WERI-Rb-1 (cell line): ENCODE results near the gene ADAMTSL2.

Source experiments
- DNase-seq: peaks from one replicate; pipeline ENCODE4 v3.0.0-alpha.2; 2020
- H3K27ac ChIP-seq: fragments of 250-450 bp; sonication (Bioruptor Pico); 2 replicates; pipeline ENCODE4 v1.5.1; 2020; ENCODE audit warnings: mild to moderate bottlenecking, moderate library complexity
- H3K27me3 ChIP-seq: fragments of 250-450 bp; sonication (Bioruptor Pico); 2 replicates; pipeline ENCODE4 v1.5.1; 2021; ENCODE audit warnings: mild to moderate bottlenecking, low read depth, moderate library complexity; ENCODE audit not compliant: insufficient read depth, severe bottlenecking
- H3K36me3 ChIP-seq: fragments of 250-450 bp; sonication (Bioruptor Pico); 2 replicates; pipeline ENCODE4 v1.5.1; 2020; ENCODE audit warnings: mild to moderate bottlenecking, moderate library complexity
- H3K4me3 ChIP-seq: 2 replicates; pipeline ENCODE4 v1.5.1; 2011; ENCODE audit warnings: low read depth, mild to moderate bottlenecking, control low read depth, low read length
- H3K9me3 ChIP-seq: fragments of 250-450 bp; sonication (Bioruptor Pico); 2 replicates; pipeline ENCODE4 v1.5.1; 2021; ENCODE audit warnings: mild to moderate bottlenecking, moderate library complexity; ENCODE audit not compliant: severe bottlenecking
- TF ChIP-seq, protein P1 (sequence below): IDR thresholded peaks from 2 replicates; pipeline ENCODE4 v1.5.1; 2011; ENCODE audit warnings: low read depth, mild to moderate bottlenecking, control low read depth, inconsistent platforms, low read length

Gene ADAMTSL2

DNA sequence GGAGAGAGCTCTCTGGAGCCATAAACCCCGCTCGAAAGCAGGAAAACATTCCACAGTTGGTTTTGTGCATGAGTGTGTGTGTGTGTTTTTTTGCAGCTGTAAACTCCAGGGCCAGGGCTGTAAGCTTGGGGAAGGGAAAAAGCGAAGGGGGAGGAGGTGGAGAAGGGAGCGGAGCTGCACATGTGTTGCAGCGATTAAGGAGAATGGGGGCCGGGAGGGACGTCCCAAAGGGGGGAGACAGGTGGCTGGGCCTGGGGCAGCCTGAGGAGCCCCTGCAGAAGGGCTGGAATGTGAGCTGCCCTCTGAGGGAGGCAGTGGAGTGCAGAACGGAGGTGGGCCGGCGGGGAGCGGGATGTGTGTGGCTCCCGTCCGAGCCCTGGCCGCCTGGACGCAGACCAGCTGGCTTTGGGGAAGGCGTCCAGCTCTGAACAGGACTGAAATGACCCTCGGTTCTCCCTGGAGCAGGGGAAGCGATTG, 7.0 kb upstream of the ADAMTSL2 start:
- Histone ChIP-seq H3K36me3 (no peaks in the 10 kb centered on the region), H3K4me3 (peak overlapping the region; percentile 11; the same call in 1 of the 2 replicates), H3K9me3 (no peaks in the 10 kb centered on the region), H3K27ac (peak overlapping the region; percentile 89), H3K27me3 (no peaks in the 10 kb centered on the region)
- TF ChIP-seq, protein P1, sequence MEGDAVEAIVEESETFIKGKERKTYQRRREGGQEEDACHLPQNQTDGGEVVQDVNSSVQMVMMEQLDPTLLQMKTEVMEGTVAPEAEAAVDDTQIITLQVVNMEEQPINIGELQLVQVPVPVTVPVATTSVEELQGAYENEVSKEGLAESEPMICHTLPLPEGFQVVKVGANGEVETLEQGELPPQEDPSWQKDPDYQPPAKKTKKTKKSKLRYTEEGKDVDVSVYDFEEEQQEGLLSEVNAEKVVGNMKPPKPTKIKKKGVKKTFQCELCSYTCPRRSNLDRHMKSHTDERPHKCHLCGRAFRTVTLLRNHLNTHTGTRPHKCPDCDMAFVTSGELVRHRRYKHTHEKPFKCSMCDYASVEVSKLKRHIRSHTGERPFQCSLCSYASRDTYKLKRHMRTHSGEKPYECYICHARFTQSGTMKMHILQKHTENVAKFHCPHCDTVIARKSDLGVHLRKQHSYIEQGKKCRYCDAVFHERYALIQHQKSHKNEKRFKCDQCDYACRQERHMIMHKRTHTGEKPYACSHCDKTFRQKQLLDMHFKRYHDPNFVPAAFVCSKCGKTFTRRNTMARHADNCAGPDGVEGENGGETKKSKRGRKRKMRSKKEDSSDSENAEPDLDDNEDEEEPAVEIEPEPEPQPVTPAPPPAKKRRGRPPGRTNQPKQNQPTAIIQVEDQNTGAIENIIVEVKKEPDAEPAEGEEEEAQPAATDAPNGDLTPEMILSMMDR: no peak
- peak; percentile 76 for DNase-seq

DNA sequence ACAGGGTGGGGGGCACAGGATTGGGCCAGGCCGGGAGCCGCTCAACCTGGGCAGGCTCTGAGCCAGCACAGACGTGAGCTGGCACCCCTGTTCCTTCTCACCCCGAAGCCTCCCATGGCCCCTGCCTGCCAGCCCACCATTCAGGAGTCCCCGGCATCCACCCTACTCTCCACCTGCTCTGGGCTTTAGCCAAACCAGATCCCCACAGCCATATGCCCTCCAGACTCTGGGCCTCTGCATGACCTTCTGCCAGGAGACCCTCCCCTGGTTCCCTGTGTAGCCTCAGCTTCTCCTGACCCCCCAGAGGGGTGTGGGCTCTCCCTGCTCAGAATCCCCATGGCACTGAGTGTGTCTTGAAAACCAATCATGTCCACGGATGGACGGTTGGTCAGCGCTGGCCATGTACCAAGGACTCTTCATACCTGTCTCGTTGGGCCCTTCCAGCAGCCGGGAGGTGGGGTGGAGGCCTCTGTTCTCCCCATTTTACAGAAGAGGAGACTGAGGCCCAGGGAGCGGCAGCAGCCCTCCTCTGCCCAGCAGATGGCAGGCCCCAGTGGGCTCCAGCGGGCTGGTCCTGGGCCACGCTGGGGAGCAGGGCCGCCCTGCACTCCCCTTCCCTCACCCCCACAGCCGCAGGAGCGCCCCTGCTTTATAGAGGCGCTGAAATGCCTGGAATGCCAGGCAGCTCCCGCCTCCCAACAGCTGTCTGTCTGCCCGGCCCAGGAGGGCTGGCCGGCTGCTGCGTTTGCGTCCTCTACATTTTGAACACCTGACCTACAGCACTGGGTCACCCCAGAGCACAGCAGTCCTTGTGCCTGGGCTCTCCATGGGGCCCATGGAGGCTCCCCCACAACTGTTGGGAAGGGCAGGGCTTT, 6.3 kb upstream of the ADAMTSL2 start:
- TF ChIP-seq, protein P1: no peak
- H3K9me3 ChIP-seq: no peaks in the 10 kb centered on the region
- no peak for DNase-seq
- H3K36me3 ChIP-seq: no peaks in the 10 kb centered on the region
- H3K27me3 ChIP-seq: no peaks in the 10 kb centered on the region
- H3K27ac ChIP-seq: peak overlapping the region; percentile 89
- H3K4me3 ChIP-seq: no peak overlapping the region

DNA sequence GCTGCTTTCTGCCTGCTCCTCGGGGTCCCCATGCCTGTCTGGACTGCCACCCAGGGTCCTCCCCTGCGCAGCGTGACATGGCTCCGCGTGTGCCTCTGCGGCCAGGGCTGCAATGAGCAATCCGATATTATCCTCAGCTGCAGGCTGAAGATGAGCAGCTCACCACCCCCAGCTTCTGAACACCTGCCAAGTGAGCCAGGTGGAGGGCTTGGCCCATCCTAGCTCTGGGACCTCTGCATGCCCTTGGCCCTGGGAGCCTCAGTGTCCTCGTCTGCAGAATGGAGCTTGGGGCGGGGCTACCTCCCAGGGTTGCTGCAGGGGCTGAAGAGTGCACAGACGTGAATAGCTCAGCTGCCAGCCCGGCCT, 5.6 kb upstream of the ADAMTSL2 start:
- no peaks in the 10 kb centered on the region for H3K36me3 ChIP-seq
- DNase-seq: peak; percentile 36
- peak overlapping the region; percentile 89 for H3K27ac ChIP-seq
- H3K27me3 ChIP-seq: no peaks in the 10 kb centered on the region
- no peak overlapping the region for H3K4me3 ChIP-seq
- TF ChIP-seq, protein P1: no peak
- H3K9me3 ChIP-seq: no peaks in the 10 kb centered on the region

DNA sequence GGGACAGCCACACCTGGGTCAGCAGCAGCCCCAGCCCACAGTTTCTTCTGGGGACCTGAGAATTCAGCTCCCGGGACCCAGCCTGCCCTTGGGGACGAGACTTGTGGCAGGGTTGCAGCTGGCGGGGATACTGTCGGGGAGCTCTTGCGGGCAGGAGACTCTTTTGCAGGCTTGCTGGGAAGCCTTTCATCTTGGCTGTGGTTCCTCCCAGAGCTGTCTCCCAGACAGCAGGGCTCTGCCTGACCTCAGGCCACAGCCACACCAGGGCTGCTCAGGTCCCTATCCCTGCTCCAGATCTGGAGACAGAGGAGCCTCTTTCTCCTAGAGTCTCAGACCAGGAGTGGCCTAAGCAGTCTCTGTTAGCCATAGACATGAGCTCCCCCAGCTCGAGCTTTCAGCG, 5.0 kb upstream of the ADAMTSL2 start:
- Histone ChIP-seq H3K27ac (peak overlapping the region; percentile 28), H3K9me3 (no peaks in the 10 kb centered on the region), H3K27me3 (no peaks in the 10 kb centered on the region), H3K36me3 (no peaks in the 10 kb centered on the region), H3K4me3 (no peak overlapping the region)
- TF ChIP-seq, protein P1: no peak
- no peak for DNase-seq

DNA sequence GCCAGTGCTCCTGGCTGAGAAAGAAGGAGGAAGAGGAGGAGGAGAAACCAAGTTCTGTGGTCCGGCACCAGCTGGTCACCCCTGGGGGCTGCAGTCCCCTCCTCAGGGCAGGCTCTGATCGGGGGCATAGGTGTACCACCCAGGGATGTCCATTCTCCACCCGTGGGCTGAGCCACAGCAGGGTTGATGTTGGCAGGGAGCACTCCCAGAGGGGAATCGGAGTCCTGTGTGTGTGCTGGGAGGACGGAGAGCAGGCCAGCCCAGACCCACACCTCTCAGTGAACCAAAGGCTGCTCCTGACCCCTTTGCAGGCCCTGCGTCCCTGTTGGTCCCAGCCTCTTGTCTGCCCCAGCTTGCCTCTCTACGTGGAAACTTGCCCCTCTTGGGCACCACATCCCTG, 4.6 kb upstream of the ADAMTSL2 start:
- Histone ChIP-seq H3K27ac (peak overlapping the region; percentile 31), H3K36me3 (no peaks in the 10 kb centered on the region), H3K4me3 (no peak overlapping the region), H3K27me3 (no peaks in the 10 kb centered on the region), H3K9me3 (no peaks in the 10 kb centered on the region)
- TF ChIP-seq, protein P1: no peak
- DNase-seq: no peak
